Fibroblast of skin of right biceps (primary cell): Measurements from ENCODE around the gene NFIA.
A peak's percentile ranks its signal among the peaks of the same experiment; 100 is the strongest.

Source experiments
- DNase-seq: peaks from one replicate; pipeline ENCODE4 v3.0.0-alpha.2; 2013

Gene NFIA

GRCh38 chr1:61085206-61085982 lies 3.0 kb downstream of the NFIA start:
- no peak for DNase-seq

- DNase-seq: no peak
Measured at GRCh38 chr1:61085983-61086644, 3.8 kb downstream of the NFIA start.

GRCh38 chr1:61087571-61087970 lies 5.2 kb downstream of the NFIA start:
- no peak for DNase-seq

GRCh38 chr1:61088163-61088974 lies 6.0 kb downstream of the NFIA start:
- no peak for DNase-seq

GRCh38 chr1:61089338-61089737 lies 7.0 kb downstream of the NFIA start:
- no peak for DNase-seq

- no peak for DNase-seq
Measured at GRCh38 chr1:61089741-61090140, 7.4 kb downstream of the NFIA start.

- DNase-seq: no peak
Measured at GRCh38 chr1:61090546-61091202, 8.3 kb downstream of the NFIA start.

- DNase-seq: no peak
Measured at GRCh38 chr1:61091455-61091854, 9.1 kb downstream of the NFIA start.

GRCh38 chr1:61092642-61093041 lies 10.3 kb downstream of the NFIA start:
- no peak for DNase-seq

- DNase-seq: peak; percentile 40
Measured at GRCh38 chr1:61093525-61094137, 11.3 kb downstream of the NFIA start.

- DNase-seq: no peak
Measured at GRCh38 chr1:61094677-61095469, 12.5 kb downstream of the NFIA start.

- DNase-seq: no peak
Measured at GRCh38 chr1:61095470-61095812, 13.1 kb downstream of the NFIA start.

- DNase-seq: peak; percentile 79
Measured at GRCh38 chr1:61097317-61097716, 15.0 kb downstream of the NFIA start.

GRCh38 chr1:61097722-61098121 lies 15.4 kb downstream of the NFIA start:
- no peak for DNase-seq

GRCh38 chr1:61098333-61098732 lies 16.0 kb downstream of the NFIA start:
- DNase-seq: no peak

GRCh38 chr1:61098906-61099437 lies 16.6 kb downstream of the NFIA start:
- DNase-seq: no peak

GRCh38 chr1:61100578-61100977 lies 18.2 kb downstream of the NFIA start:
- DNase-seq: no peak

GRCh38 chr1:61101536-61101935 lies 19.2 kb downstream of the NFIA start:
- no peak for DNase-seq

GRCh38 chr1:61102041-61102440 lies 19.7 kb downstream of the NFIA start:
- no peak for DNase-seq

GRCh38 chr1:61102621-61103020 lies 20.3 kb downstream of the NFIA start:
- DNase-seq: no peak

GRCh38 chr1:61104220-61104671 lies 21.9 kb downstream of the NFIA start:
- DNase-seq: no peak

- no peak for DNase-seq
Measured at GRCh38 chr1:61107638-61108037, 25.3 kb downstream of the NFIA start.
